SK-N-SH (cell line): ENCODE data around the gene C6orf15. TPM values are rescaled to one million over a fixed set of nuclear protein-coding genes. Genes with fewer than 3 reads are reported as not detected.

Experiments
- ELF1 ChIP-seq: IDR thresholded peaks from 2 replicates; pipeline ENCODE4 v1.4.0; 2012
- EP300 ChIP-seq, 2 experiments: IDR thresholded peaks; 2 replicates each; pipeline versions ENCODE4 v1.4.0 to v1.6.1; 2012; ENCODE audit warnings: borderline replicate concordance in 1 of 2, low read depth in 1 of 2, low read length in 1 of 2
- EZH2phosphoT487 ChIP-seq: fragments of 200-600 bp; sonication (generic); IDR thresholded peaks from 2 replicates; pipeline ENCODE4 v1.6.1; 2017; ENCODE audit warnings: low read depth, mixed run types, mild to moderate bottlenecking, antibody characterized with exemption, moderate library complexity, borderline replicate concordance
- FOSL2 ChIP-seq: IDR thresholded peaks from 2 replicates; pipeline ENCODE4 v1.4.0; 2012; ENCODE audit warnings: low read depth, mild to moderate bottlenecking, moderate library complexity, borderline replicate concordance
- GABPA ChIP-seq: IDR thresholded peaks from 2 replicates; pipeline ENCODE4 v1.4.0; 2012; ENCODE audit warnings: low read depth, mild to moderate bottlenecking
- MXI1 ChIP-seq: IDR thresholded peaks from 2 replicates; pipeline ENCODE4 v1.6.1; 2012; ENCODE audit warnings: mild to moderate bottlenecking, low read depth, low read length, improper control_type of control experiment
- NRF1 ChIP-seq: IDR thresholded peaks from 2 replicates; pipeline ENCODE4 v1.6.1; 2012; ENCODE audit warnings: low read depth, mild to moderate bottlenecking, low read length
- POLR2AphosphoS5 ChIP-seq: IDR thresholded peaks from 2 replicates; pipeline ENCODE4 v1.6.1; 2012; ENCODE audit warnings: low read depth, low read length
- RAD21 ChIP-seq: IDR thresholded peaks from 2 replicates; pipeline ENCODE4 v1.6.1; 2012; ENCODE audit warnings: mild to moderate bottlenecking, low read length
- RCOR1 ChIP-seq: fragments of 150-350 bp; IDR thresholded peaks from 2 replicates; pipeline ENCODE4 v1.6.1; 2017; ENCODE audit warnings: antibody characterized with exemption, low read length
- RFX5 ChIP-seq: IDR thresholded peaks from 2 replicates; pipeline ENCODE4 v1.6.1; 2012; ENCODE audit warnings: mild to moderate bottlenecking, improper control_type of control experiment, low read length
- RXRA ChIP-seq: IDR thresholded peaks from 2 replicates; pipeline ENCODE4 v1.4.0; 2012; ENCODE audit warnings: low read depth, mild to moderate bottlenecking, borderline replicate concordance
- SIN3A ChIP-seq: IDR thresholded peaks from 2 replicates; pipeline ENCODE4 v1.6.1; 2012; ENCODE audit warnings: low read depth, mild to moderate bottlenecking, low read length, moderate library complexity, borderline replicate concordance
- SMC3 ChIP-seq: IDR thresholded peaks from 2 replicates; pipeline ENCODE4 v1.6.1; 2012; ENCODE audit warnings: low read depth, low read length, improper control_type of control experiment
- TAF1 ChIP-seq: IDR thresholded peaks from 2 replicates; pipeline ENCODE4 v1.6.1; 2012; ENCODE audit warnings: low read depth, mild to moderate bottlenecking, low read length, moderate library complexity, borderline replicate concordance
- TEAD4 ChIP-seq: IDR thresholded peaks from 2 replicates; pipeline ENCODE4 v1.4.0; 2012; ENCODE audit warnings: mild to moderate bottlenecking, borderline replicate concordance; ENCODE audit not compliant: insufficient read depth
- YY1 ChIP-seq: IDR thresholded peaks from 2 replicates; pipeline ENCODE4 v1.4.0; 2012; ENCODE audit warnings: low read depth, mild to moderate bottlenecking
- polyA plus RNA-seq, 3 experiments: library from polyadenylated mRNA; depleted of rRNA; stranded (reverse); fragments of >200 nt; gene quantifications; 2 replicates each; pipeline ENCODE4 v1.2.3, GENCODE V29; 2012
- TF ChIP-seq, protein P1 (sequence below): IDR thresholded peaks from 2 replicates; pipeline ENCODE4 v1.4.0; 2012; ENCODE audit warnings: low read depth, borderline replicate concordance
- TF ChIP-seq, protein P2 (sequence below): fragments of 200-600 bp; sonication (generic); IDR thresholded peaks from 2 replicates; pipeline ENCODE4 v1.6.1; 2017; ENCODE audit warnings: antibody characterized with exemption, mild to moderate bottlenecking, moderate library complexity
- TF ChIP-seq, protein P3 (sequence below): IDR thresholded peaks from 2 replicates; pipeline ENCODE4 v1.4.0; 2012; ENCODE audit warnings: low read depth
- TF ChIP-seq, protein P4 (sequence below): fragments of 150-350 bp; IDR thresholded peaks from 2 replicates; pipeline ENCODE4 v1.6.1; 2017; ENCODE audit warnings: antibody characterized with exemption, low read length, low read depth, borderline replicate concordance
- TF ChIP-seq, protein P5 (sequence below): fragments of 150-350 bp; IDR thresholded peaks from 2 replicates; pipeline ENCODE4 v1.6.1; 2016; ENCODE audit warnings: mild to moderate bottlenecking, low read depth, low read length

Gene C6orf15
- polyA plus RNA-seq, 1 of the 3 experiments (the other 2 are of a cell fraction): not detected

DNA sequence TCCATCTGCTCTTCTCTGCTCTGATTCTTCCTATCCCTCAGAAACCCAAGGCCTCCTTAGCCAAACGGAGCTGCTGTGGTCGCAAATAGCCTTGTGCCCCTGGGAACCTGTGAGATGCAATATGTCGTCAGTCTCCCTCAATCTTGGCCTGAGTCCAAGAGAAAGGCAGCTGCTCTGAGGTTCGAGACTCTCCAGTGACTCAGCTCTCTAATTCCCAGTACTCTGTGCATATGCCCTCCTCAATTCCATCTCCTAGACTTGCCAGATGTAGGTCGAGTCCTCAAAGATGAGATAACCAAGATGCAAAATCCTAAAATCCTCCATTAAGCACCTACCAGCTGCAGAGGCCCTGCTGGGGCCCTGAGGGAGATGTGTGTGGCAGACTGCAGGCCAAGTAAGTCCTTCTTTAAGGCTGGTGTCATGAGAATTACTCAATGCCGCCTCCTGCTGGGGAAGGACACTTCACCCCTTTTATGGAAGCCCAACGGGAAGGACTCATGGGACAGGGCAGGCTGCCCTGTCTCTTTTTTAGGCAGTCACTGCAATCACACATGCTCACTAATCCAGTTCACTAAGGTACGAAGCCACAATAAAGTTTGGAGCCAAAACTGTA is 28.5 kb downstream of the C6orf15 start (continued):
- TF ChIP-seq, protein P1, sequence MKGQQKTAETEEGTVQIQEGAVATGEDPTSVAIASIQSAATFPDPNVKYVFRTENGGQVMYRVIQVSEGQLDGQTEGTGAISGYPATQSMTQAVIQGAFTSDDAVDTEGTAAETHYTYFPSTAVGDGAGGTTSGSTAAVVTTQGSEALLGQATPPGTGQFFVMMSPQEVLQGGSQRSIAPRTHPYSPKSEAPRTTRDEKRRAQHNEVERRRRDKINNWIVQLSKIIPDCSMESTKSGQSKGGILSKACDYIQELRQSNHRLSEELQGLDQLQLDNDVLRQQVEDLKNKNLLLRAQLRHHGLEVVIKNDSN: no peak
- TF ChIP-seq SIN3A: no peak
- TF ChIP-seq, protein P2, sequence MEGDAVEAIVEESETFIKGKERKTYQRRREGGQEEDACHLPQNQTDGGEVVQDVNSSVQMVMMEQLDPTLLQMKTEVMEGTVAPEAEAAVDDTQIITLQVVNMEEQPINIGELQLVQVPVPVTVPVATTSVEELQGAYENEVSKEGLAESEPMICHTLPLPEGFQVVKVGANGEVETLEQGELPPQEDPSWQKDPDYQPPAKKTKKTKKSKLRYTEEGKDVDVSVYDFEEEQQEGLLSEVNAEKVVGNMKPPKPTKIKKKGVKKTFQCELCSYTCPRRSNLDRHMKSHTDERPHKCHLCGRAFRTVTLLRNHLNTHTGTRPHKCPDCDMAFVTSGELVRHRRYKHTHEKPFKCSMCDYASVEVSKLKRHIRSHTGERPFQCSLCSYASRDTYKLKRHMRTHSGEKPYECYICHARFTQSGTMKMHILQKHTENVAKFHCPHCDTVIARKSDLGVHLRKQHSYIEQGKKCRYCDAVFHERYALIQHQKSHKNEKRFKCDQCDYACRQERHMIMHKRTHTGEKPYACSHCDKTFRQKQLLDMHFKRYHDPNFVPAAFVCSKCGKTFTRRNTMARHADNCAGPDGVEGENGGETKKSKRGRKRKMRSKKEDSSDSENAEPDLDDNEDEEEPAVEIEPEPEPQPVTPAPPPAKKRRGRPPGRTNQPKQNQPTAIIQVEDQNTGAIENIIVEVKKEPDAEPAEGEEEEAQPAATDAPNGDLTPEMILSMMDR: peak; percentile 53
- TF ChIP-seq YY1: no peak
- no peak for TF ChIP-seq GABPA
- TF ChIP-seq RCOR1: no peak
- no peak for TF ChIP-seq ELF1
- TF ChIP-seq, protein P3, sequence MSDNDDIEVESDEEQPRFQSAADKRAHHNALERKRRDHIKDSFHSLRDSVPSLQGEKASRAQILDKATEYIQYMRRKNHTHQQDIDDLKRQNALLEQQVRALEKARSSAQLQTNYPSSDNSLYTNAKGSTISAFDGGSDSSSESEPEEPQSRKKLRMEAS: 0 out of 2 replicates have a peak, but pooled peaks have one; percentile 29
- no peak for TF ChIP-seq SMC3
- TF ChIP-seq, protein P4, sequence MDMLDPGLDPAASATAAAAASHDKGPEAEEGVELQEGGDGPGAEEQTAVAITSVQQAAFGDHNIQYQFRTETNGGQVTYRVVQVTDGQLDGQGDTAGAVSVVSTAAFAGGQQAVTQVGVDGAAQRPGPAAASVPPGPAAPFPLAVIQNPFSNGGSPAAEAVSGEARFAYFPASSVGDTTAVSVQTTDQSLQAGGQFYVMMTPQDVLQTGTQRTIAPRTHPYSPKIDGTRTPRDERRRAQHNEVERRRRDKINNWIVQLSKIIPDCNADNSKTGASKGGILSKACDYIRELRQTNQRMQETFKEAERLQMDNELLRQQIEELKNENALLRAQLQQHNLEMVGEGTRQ: no peak
- TF ChIP-seq RAD21: no peak
- TF ChIP-seq RFX5: no peak
- no peak for TF ChIP-seq EP300 (IDR thresholded peaks at IDR 0.05; ENCODE audit: borderline replicate concordance in 1 of 2, low read depth in 1 of 2, low read length in 1 of 2)
- no peak for TF ChIP-seq RXRA
- no peak for TF ChIP-seq TEAD4
- peak; percentile 39; the same call in 1 of the 2 replicates for TF ChIP-seq FOSL2
- no peak for TF ChIP-seq NRF1
- no peak for TF ChIP-seq EZH2phosphoT487
- TF ChIP-seq TAF1: no peak
- TF ChIP-seq POLR2AphosphoS5: no peak
- no peak for TF ChIP-seq MXI1
- TF ChIP-seq, protein P5, sequence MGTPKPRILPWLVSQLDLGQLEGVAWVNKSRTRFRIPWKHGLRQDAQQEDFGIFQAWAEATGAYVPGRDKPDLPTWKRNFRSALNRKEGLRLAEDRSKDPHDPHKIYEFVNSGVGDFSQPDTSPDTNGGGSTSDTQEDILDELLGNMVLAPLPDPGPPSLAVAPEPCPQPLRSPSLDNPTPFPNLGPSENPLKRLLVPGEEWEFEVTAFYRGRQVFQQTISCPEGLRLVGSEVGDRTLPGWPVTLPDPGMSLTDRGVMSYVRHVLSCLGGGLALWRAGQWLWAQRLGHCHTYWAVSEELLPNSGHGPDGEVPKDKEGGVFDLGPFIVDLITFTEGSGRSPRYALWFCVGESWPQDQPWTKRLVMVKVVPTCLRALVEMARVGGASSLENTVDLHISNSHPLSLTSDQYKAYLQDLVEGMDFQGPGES: no peak
